SU-DHL-6 (cell line): ENCODE measurements around the gene BCAS4.
"Not testable (repeated sequence)": the region's sequence is repeated elsewhere in the genome, so short reads cannot be mapped to it uniquely, and the experiment has no call there.

Experiments used
- H2AFZ ChIP-seq: fragments of 200-600 bp; sonication (generic); 2 replicates; pipeline ENCODE4 v1.6.1; 2014; ENCODE audit warnings: low read depth, mild to moderate bottlenecking, moderate library complexity, mixed read lengths, antibody characterized with exemption, low read length; ENCODE audit not compliant: severe bottlenecking
- H3F3A ChIP-seq: fragments of 200-600 bp; shearing (Covaris generic); 2 replicates; pipeline ENCODE4 v1.6.0; 2016; ENCODE audit warnings: antibody characterized with exemption, mild to moderate bottlenecking; ENCODE audit not compliant: insufficient read depth
- H3K27ac ChIP-seq: fragments of 200-600 bp; sonication (generic); 2 replicates; pipeline ENCODE4 v1.5.1; 2016; ENCODE audit warnings: low read depth, mild to moderate bottlenecking, low read length, moderate library complexity, mixed read lengths
- H3K27me3 ChIP-seq: fragments of 200-600 bp; sonication (generic), shearing (Covaris generic); 2 replicates; pipeline ENCODE4 v1.6.0; 2014; ENCODE audit warnings: mild to moderate bottlenecking, low read length
- H3K36me3 ChIP-seq: fragments of 200-600 bp; sonication (generic); 2 replicates; pipeline ENCODE4 v1.6.1; 2014; ENCODE audit warnings: mild to moderate bottlenecking, low read length, mixed read lengths
- H3K4me2 ChIP-seq: fragments of 300-600, 200-600 bp; shearing (Covaris generic), sonication (generic); 2 replicates; pipeline ENCODE4 v1.6.0; 2014; ENCODE audit warnings: low read length, low read depth, mild to moderate bottlenecking; ENCODE audit not compliant: poor library complexity, severe bottlenecking
- H3K4me3 ChIP-seq: fragments of 200-600 bp; sonication (generic); 2 replicates; pipeline ENCODE4 v1.5.1; 2014; ENCODE audit warnings: antibody characterized with exemption, low read length, mild to moderate bottlenecking, mixed read lengths; ENCODE audit not compliant: insufficient read depth, poor library complexity, severe bottlenecking
- H3K79me2 ChIP-seq: fragments of 200-600 bp; sonication (generic); 2 replicates; pipeline ENCODE4 v1.6.1; 2014; ENCODE audit warnings: mild to moderate bottlenecking, low read length, moderate library complexity; ENCODE audit not compliant: insufficient read depth
- H3K9ac ChIP-seq: fragments of 200-600 bp; sonication (generic); 2 replicates; pipeline ENCODE4 v1.7.0; 2014; ENCODE audit warnings: mild to moderate bottlenecking, low read length
- H3K9me2 ChIP-seq: fragments of 200-600 bp; sonication (generic); replicated peaks from 2 replicates; pipeline ENCODE4 v1.6.1; 2014; ENCODE audit warnings: low read length; ENCODE audit not compliant: insufficient read depth
- H3K9me3 ChIP-seq: fragments of 200-600 bp; sonication (generic); 2 replicates; pipeline ENCODE4 v1.6.1; 2014; ENCODE audit warnings: low read length, mixed read lengths; ENCODE audit not compliant: insufficient read depth
- H4K20me1 ChIP-seq: fragments of 200-600 bp; sonication (generic); 2 replicates; pipeline ENCODE4 v1.6.1; 2014; ENCODE audit warnings: low read depth, mild to moderate bottlenecking, antibody characterized with exemption, low read length, moderate library complexity, mixed read lengths
- CTCF ChIP-seq: fragments of 200-600 bp; sonication (generic); IDR thresholded peaks from one replicate; pipeline ENCODE4 v1.5.1; 2017; ENCODE audit warnings: antibody characterized with exemption, mild to moderate bottlenecking, low read length, moderate library complexity; ENCODE audit not compliant: insufficient read depth, poor library complexity, severe bottlenecking
- EZH2phosphoT487 ChIP-seq: fragments of 200-600 bp; sonication (generic), shearing (Covaris generic); conservative IDR thresholded peaks from 2 replicates; pipeline ENCODE4 v1.6.1; 2018; ENCODE audit warnings: mild to moderate bottlenecking, antibody characterized with exemption, low read length, moderate library complexity, mixed read lengths

The BCAS4 gene

GRCh38 chr20:50790651-50791277 lies 4.1 kb upstream of the BCAS4 start:
- Histone ChIP-seq H3K79me2 (peaks cover 2% of the 10 kb centered on the region; the same call in 1 of the 2 replicates), H3K27ac (peak overlapping the region; percentile 39), H3K9me2 (no peaks in the 10 kb centered on the region), H3F3A (peaks cover 13% of the 10 kb centered on the region), H3K4me2 (peak overlapping the region; percentile 52), H2AFZ (peak overlapping the region; percentile 77), H4K20me1 (no peaks in the 10 kb centered on the region), H3K4me3 (no peak overlapping the region), H3K27me3 (no peaks in the 10 kb centered on the region), H3K9ac (peak overlapping the region; percentile 60), H3K36me3 (no peaks in the 10 kb centered on the region), H3K9me3 (no peaks in the 10 kb centered on the region)
- TF ChIP-seq CTCF, result peak; percentile 53
- TF ChIP-seq EZH2phosphoT487, result no peak

- Histone ChIP-seq H3K4me2 (no peak overlapping the region), H3K36me3 (no peaks in the 10 kb centered on the region; the same call in 1 of the 2 replicates), H4K20me1 (no peaks in the 10 kb centered on the region), H3F3A (peaks cover 31% of the 10 kb centered on the region), H3K9me3 (no peaks in the 10 kb centered on the region), H3K9ac (no peak overlapping the region), H3K79me2 (peaks cover 21% of the 10 kb centered on the region), H3K9me2 (no peaks in the 10 kb centered on the region), H3K4me3 (no peak overlapping the region), H3K27ac (no peak overlapping the region), H3K27me3 (no peaks in the 10 kb centered on the region), H2AFZ (no peak overlapping the region)
- no peak for TF ChIP-seq EZH2phosphoT487
- no peak for TF ChIP-seq CTCF
Measured at GRCh38 chr20:50792708-50793574, 1.9 kb upstream of the BCAS4 start.

GRCh38 chr20:50793575-50794016 lies 1.3 kb upstream of the BCAS4 start:
- not testable (repeated sequence) for H3K27ac ChIP-seq, H3K4me3 ChIP-seq, H3K27me3 ChIP-seq, H2AFZ ChIP-seq, H3K9me3 ChIP-seq, H4K20me1 ChIP-seq, H3K9me2 ChIP-seq, H3K9ac ChIP-seq, H3K36me3 ChIP-seq
- peak overlapping the region; percentile 86 for H3K4me2 ChIP-seq
- peaks cover 37% of the 10 kb centered on the region for H3F3A ChIP-seq
- TF ChIP-seq CTCF, result peak; percentile 51
- peaks cover 27% of the 10 kb centered on the region for H3K79me2 ChIP-seq
